ENCODE data around the gene CHRNA10.

CHRNA10 gene

GRCh38 chr11:3641191-3641590 is 30.0 kb downstream of the CHRNA10 start:
- TF ChIP-seq TCF12 (IDR thresholded peaks at IDR 0.05; ENCODE audit: low read depth) (no peak), EGR1 (IDR thresholded peaks at IDR 0.05) (no peak), NFIC (IDR thresholded peaks at IDR 0.05) (no peak), MAX (IDR thresholded peaks at IDR 0.05) (no peak), CEBPB (IDR thresholded peaks at IDR 0.05) (no peak), YY1 (IDR thresholded peaks at IDR 0.05; ENCODE audit: low read depth) (no peak), CREB1 (IDR thresholded peaks at IDR 0.05; ENCODE audit: low read depth) (no peak), FOXM1 (IDR thresholded peaks at IDR 0.05; ENCODE audit: borderline replicate concordance, low read depth) (no peak), TAF1 (IDR thresholded peaks at IDR 0.05; ENCODE audit: low read depth) (no peak), ZBTB7A (IDR thresholded peaks at IDR 0.05; ENCODE audit: low read depth) (no peak), EP300 (IDR thresholded peaks at IDR 0.05; ENCODE audit: borderline replicate concordance) (no peak), TEAD4 (IDR thresholded peaks at IDR 0.05) (no peak), USF1 (IDR thresholded peaks at IDR 0.05) (no peak), RAD21 (IDR thresholded peaks at IDR 0.05; ENCODE audit: low read depth) (no peak)

- no peak for TF ChIP-seq FOXM1 (IDR thresholded peaks at IDR 0.05; ENCODE audit: borderline replicate concordance, low read depth)
- TF ChIP-seq EGR1 (IDR thresholded peaks at IDR 0.05), result no peak
- TF ChIP-seq TAF1 (IDR thresholded peaks at IDR 0.05; ENCODE audit: low read depth), result no peak
- TF ChIP-seq TEAD4 (IDR thresholded peaks at IDR 0.05), result no peak
- no peak for TF ChIP-seq RAD21 (IDR thresholded peaks at IDR 0.05; ENCODE audit: low read depth)
- TF ChIP-seq USF1 (IDR thresholded peaks at IDR 0.05), result no peak
- TF ChIP-seq TCF12 (IDR thresholded peaks at IDR 0.05; ENCODE audit: low read depth), result no peak
- no peak for TF ChIP-seq NFIC (IDR thresholded peaks at IDR 0.05)
- no peak for TF ChIP-seq MAX (IDR thresholded peaks at IDR 0.05)
Observed at GRCh38 chr11:3639841-3640240, 31.3 kb downstream of the CHRNA10 start.

- no peak for TF ChIP-seq EGR1 (IDR thresholded peaks at IDR 0.05)
- TF ChIP-seq TEAD4 (IDR thresholded peaks at IDR 0.05), result no peak
- TF ChIP-seq CREB1 (IDR thresholded peaks at IDR 0.05; ENCODE audit: low read depth), result no peak
- TF ChIP-seq ZBTB7A (IDR thresholded peaks at IDR 0.05; ENCODE audit: low read depth), result no peak
- TF ChIP-seq NFIC (IDR thresholded peaks at IDR 0.05), result no peak
Observed at GRCh38 chr11:3638513-3638912, 32.7 kb downstream of the CHRNA10 start.

GRCh38 chr11:3637201-3637600 is 34.0 kb downstream of the CHRNA10 start:
- no peak for TF ChIP-seq NFIC (IDR thresholded peaks at IDR 0.05)

- TF ChIP-seq NFIC (IDR thresholded peaks at IDR 0.05), result no peak
- TF ChIP-seq TCF12 (IDR thresholded peaks at IDR 0.05; ENCODE audit: low read depth), result no peak
- no peak for TF ChIP-seq ZBTB7A (IDR thresholded peaks at IDR 0.05; ENCODE audit: low read depth)
- TF ChIP-seq MAX (IDR thresholded peaks at IDR 0.05), result no peak
- no peak for TF ChIP-seq YY1 (IDR thresholded peaks at IDR 0.05; ENCODE audit: low read depth)
- TF ChIP-seq TEAD4 (IDR thresholded peaks at IDR 0.05), result no peak
- TF ChIP-seq FOXM1 (IDR thresholded peaks at IDR 0.05; ENCODE audit: borderline replicate concordance, low read depth), result no peak
- no peak for TF ChIP-seq RAD21 (IDR thresholded peaks at IDR 0.05; ENCODE audit: low read depth)
- TF ChIP-seq TAF1 (IDR thresholded peaks at IDR 0.05; ENCODE audit: low read depth), result no peak
- TF ChIP-seq EP300 (IDR thresholded peaks at IDR 0.05; ENCODE audit: borderline replicate concordance), result no peak
- TF ChIP-seq EGR1 (IDR thresholded peaks at IDR 0.05), result no peak
- no peak for TF ChIP-seq CREB1 (IDR thresholded peaks at IDR 0.05; ENCODE audit: low read depth)
- no peak for TF ChIP-seq REST (IDR thresholded peaks at IDR 0.05; ENCODE audit: low read depth)
- no peak for TF ChIP-seq USF1 (IDR thresholded peaks at IDR 0.05)
- no peak for TF ChIP-seq CEBPB (IDR thresholded peaks at IDR 0.05)
Observed at GRCh38 chr11:3635641-3636375, 35.4 kb downstream of the CHRNA10 start.

GRCh38 chr11:3632070-3632660 is 39.0 kb downstream of the CHRNA10 start:
- no peak for TF ChIP-seq TAF1 (IDR thresholded peaks at IDR 0.05; ENCODE audit: low read depth)
- TF ChIP-seq EP300 (IDR thresholded peaks at IDR 0.05; ENCODE audit: borderline replicate concordance), result no peak
- no peak for TF ChIP-seq RAD21 (IDR thresholded peaks at IDR 0.05; ENCODE audit: low read depth)
- no peak for TF ChIP-seq CREB1 (IDR thresholded peaks at IDR 0.05; ENCODE audit: low read depth)
- no peak for TF ChIP-seq CEBPB (IDR thresholded peaks at IDR 0.05)
- TF ChIP-seq ZBTB7A (IDR thresholded peaks at IDR 0.05; ENCODE audit: low read depth), result no peak
- no peak for TF ChIP-seq USF1 (IDR thresholded peaks at IDR 0.05)
- no peak for TF ChIP-seq YY1 (IDR thresholded peaks at IDR 0.05; ENCODE audit: low read depth)
- TF ChIP-seq REST (IDR thresholded peaks at IDR 0.05; ENCODE audit: low read depth), result no peak
- no peak for TF ChIP-seq TCF12 (IDR thresholded peaks at IDR 0.05; ENCODE audit: low read depth)
- TF ChIP-seq NFIC (IDR thresholded peaks at IDR 0.05), result no peak
- no peak for TF ChIP-seq TEAD4 (IDR thresholded peaks at IDR 0.05)
- no peak for TF ChIP-seq MAX (IDR thresholded peaks at IDR 0.05)
- no peak for TF ChIP-seq EGR1 (IDR thresholded peaks at IDR 0.05)
- TF ChIP-seq FOXM1 (IDR thresholded peaks at IDR 0.05; ENCODE audit: borderline replicate concordance, low read depth), result no peak
